Left ventricle myocardium inferior (tissue), 1 donor: ENCODE data around the gene IL7R. TPM values are rescaled to one million over a fixed set of nuclear protein-coding genes. Genes with fewer than 3 reads are reported as not detected.

Source experiments
- DNase-seq: peaks from one replicate; pipeline ENCODE4 v3.0.0-alpha.2; 2020
- H3K27ac ChIP-seq: fragments of 200-600 bp; replicated peaks from 2 replicates; pipeline ENCODE4 v1.8.0; 2021
- H3K27me3 ChIP-seq: fragments of 200-600 bp; 2 replicates; pipeline ENCODE4 v1.8.0; 2021; ENCODE audit warnings: low read depth
- H3K36me3 ChIP-seq: fragments of 200-600 bp; 2 replicates; pipeline ENCODE4 v1.8.0; 2021
- H3K4me1 ChIP-seq: fragments of 200-600 bp; 2 replicates; pipeline ENCODE4 v1.8.0; 2021
- H3K4me3 ChIP-seq: fragments of 200-600 bp; 2 replicates; pipeline ENCODE4 v1.8.0; 2021; ENCODE audit warnings: mild to moderate bottlenecking, moderate library complexity
- H3K9me3 ChIP-seq: fragments of 200-600 bp; replicated peaks from 2 replicates; pipeline ENCODE4 v1.8.0; 2021
- CTCF ChIP-seq: fragments of 200-600 bp; IDR thresholded peaks from 2 replicates; pipeline ENCODE4 v1.8.0; 2021; ENCODE audit warnings: antibody characterized with exemption, mild to moderate bottlenecking, borderline replicate concordance
- intact Hi-C: fragments of 100-400 bp; cut with micrococcal nuclease; formaldehyde crosslinking; loops from one replicate; pipeline ENCODE4 v1.11.0; 2022
- total RNA-seq: library from RNA; stranded (reverse); fragmentation: NEBNext Ultra II Directional; extraction: Animal tissue kit (Norgen Biotek cat#: 25700); gene quantifications from one replicate; pipeline ENCODE4 v1.2.1, GENCODE V29; 2021
- donor health status: DM: no; HTN: yes; CAD: no; lungs with severe emphysema.

Gene IL7R
- total RNA-seq, 1 donor from 2014 or later, result 0.66 TPM

GRCh38 chr5:35816881-35817521 lies 39.7 kb upstream of the IL7R start:
- no peaks in the 10 kb centered on the region for H3K9me3 ChIP-seq
- H3K27ac ChIP-seq, result no peak overlapping the region
- TF ChIP-seq CTCF, result no peak
- no peaks in the 10 kb centered on the region for H3K4me1 ChIP-seq
- no peak overlapping the region for H3K4me3 ChIP-seq
- DNase-seq, result no peak
- H3K36me3 ChIP-seq, result no peaks in the 10 kb centered on the region
- intact Hi-C loops, result no loop called here
- peaks cover 3% of the 10 kb centered on the region for H3K27me3 ChIP-seq

- no peak overlapping the region for H3K4me3 ChIP-seq
- no peak for DNase-seq
- H3K27me3 ChIP-seq, result peaks cover 11% of the 10 kb centered on the region
- intact Hi-C loops, result no loop called here
- no peaks in the 10 kb centered on the region for H3K4me1 ChIP-seq
- no peak overlapping the region for H3K27ac ChIP-seq
- no peaks in the 10 kb centered on the region for H3K9me3 ChIP-seq
- no peaks in the 10 kb centered on the region for H3K36me3 ChIP-seq
- TF ChIP-seq CTCF, result no peak
These were observed 37.7 kb upstream of the IL7R start for GRCh38 chr5:35819026-35819425.

- Histone ChIP-seq H3K36me3 (no peaks in the 10 kb centered on the region), H3K27ac (no peak overlapping the region), H3K4me3 (no peak overlapping the region), H3K4me1 (no peaks in the 10 kb centered on the region), H3K9me3 (no peaks in the 10 kb centered on the region), H3K27me3 (peaks cover 11% of the 10 kb centered on the region)
- TF ChIP-seq CTCF, result no peak
- no peak for DNase-seq
- intact Hi-C loops, result no loop called here
These were observed 37.0 kb upstream of the IL7R start for GRCh38 chr5:35819668-35820067.

- intact Hi-C loops, result no loop called here
- Histone ChIP-seq H3K4me3 (no peak overlapping the region), H3K27ac (no peak overlapping the region), H3K9me3 (no peaks in the 10 kb centered on the region), H3K36me3 (no peaks in the 10 kb centered on the region), H3K27me3 (peaks cover 21% of the 10 kb centered on the region), H3K4me1 (no peaks in the 10 kb centered on the region)
- TF ChIP-seq CTCF, result no peak
- DNase-seq, result no peak
These were observed 36.0 kb upstream of the IL7R start for GRCh38 chr5:35820735-35821134.

GRCh38 chr5:35821513-35821912 lies 35.2 kb upstream of the IL7R start:
- DNase-seq, result no peak
- H3K27ac ChIP-seq, result no peak overlapping the region
- H3K9me3 ChIP-seq, result no peaks in the 10 kb centered on the region
- intact Hi-C loops, result no loop called here
- peaks cover 21% of the 10 kb centered on the region for H3K27me3 ChIP-seq
- H3K4me3 ChIP-seq, result no peak overlapping the region
- no peak for TF ChIP-seq CTCF
- H3K4me1 ChIP-seq, result no peaks in the 10 kb centered on the region
- H3K36me3 ChIP-seq, result no peaks in the 10 kb centered on the region
